ENCODE data around the gene MID1IP1.

The MID1IP1 gene

GRCh38 chrX:38800981-38801845, at the start of gene MID1IP1:
TSS of gene MID1IP1 (plus strand) at chrX:38801459. CDS start at chrX:38804947, 3,488 bp downstream.
- FAIRE-seq, result no peak

GRCh38 chrX:38754102-38754790, 47.0 kb upstream of the MID1IP1 start:
- FAIRE-seq, result peak; percentile 97

GRCh38 chrX:38754818-38755718, 46.2 kb upstream of the MID1IP1 start:
- FAIRE-seq, result no peak

- FAIRE-seq, result no peak
These were observed 40.4 kb upstream of the MID1IP1 start for GRCh38 chrX:38760883-38761282.

- FAIRE-seq, result no peak
These were observed 33.2 kb upstream of the MID1IP1 start for GRCh38 chrX:38768079-38768478.

- FAIRE-seq, result no peak
These were observed 31.1 kb upstream of the MID1IP1 start for GRCh38 chrX:38770152-38770551.

GRCh38 chrX:38774249-38774648, 27.0 kb upstream of the MID1IP1 start:
- no peak for FAIRE-seq

- FAIRE-seq, result no peak
These were observed 4.3 kb upstream of the MID1IP1 start for GRCh38 chrX:38796946-38797345.

- FAIRE-seq, result no peak
These were observed 2.3 kb upstream of the MID1IP1 start for GRCh38 chrX:38798956-38799355.

GRCh38 chrX:38799995-38800580, 1.2 kb upstream of the MID1IP1 start:
- FAIRE-seq, result no peak

- no peak for FAIRE-seq
These were observed 2.0 kb downstream of the MID1IP1 start for GRCh38 chrX:38803243-38803587.

GRCh38 chrX:38803588-38804431, 2.6 kb downstream of the MID1IP1 start:
- FAIRE-seq, result no peak

- no peak for FAIRE-seq
These were observed 3.1 kb downstream of the MID1IP1 start for GRCh38 chrX:38804432-38804681.

- FAIRE-seq, result no peak
These were observed 3.6 kb downstream of the MID1IP1 start for GRCh38 chrX:38804682-38805431.

GRCh38 chrX:38805432-38806389, 4.5 kb downstream of the MID1IP1 start:
- no peak for FAIRE-seq

GRCh38 chrX:38806875-38807621, 5.8 kb downstream of the MID1IP1 start:
- FAIRE-seq, result no peak

- FAIRE-seq, result no peak
These were observed 6.6 kb downstream of the MID1IP1 start for GRCh38 chrX:38807873-38808272.

- FAIRE-seq, result peak; percentile 73
These were observed 10.4 kb downstream of the MID1IP1 start for GRCh38 chrX:38811515-38812243.

- no peak for FAIRE-seq
These were observed 14.9 kb downstream of the MID1IP1 start for GRCh38 chrX:38816155-38816554.

Data from colon (tissue), 2 donors.